GM13976 (cell line): Measurements from ENCODE around the gene NUP210.

Source experiments
- DNase-seq: peaks from one replicate; pipeline ENCODE4 v3.0.0; 2012; ENCODE audit warnings: low spot score
- in situ Hi-C: fragments of 300-500 bp; cut with MboI; formaldehyde crosslinking; loops from one replicate; pipeline ENCODE4 v1.12.0; 2022; ENCODE audit warnings: low sequenced_read_pairs, mixed read lengths, inconsistent platforms; ENCODE audit not compliant: unreplicated experiment
- TF ChIP-seq, protein P1 (sequence below): IDR thresholded peaks from 2 replicates; pipeline ENCODE4 v1.5.1; 2012; ENCODE audit warnings: borderline replicate concordance, mild to moderate bottlenecking; ENCODE audit not compliant: insufficient read depth; ENCODE audit errors: extremely low read depth, missing control alignments, control extremely low read depth

The NUP210 gene

DNA sequence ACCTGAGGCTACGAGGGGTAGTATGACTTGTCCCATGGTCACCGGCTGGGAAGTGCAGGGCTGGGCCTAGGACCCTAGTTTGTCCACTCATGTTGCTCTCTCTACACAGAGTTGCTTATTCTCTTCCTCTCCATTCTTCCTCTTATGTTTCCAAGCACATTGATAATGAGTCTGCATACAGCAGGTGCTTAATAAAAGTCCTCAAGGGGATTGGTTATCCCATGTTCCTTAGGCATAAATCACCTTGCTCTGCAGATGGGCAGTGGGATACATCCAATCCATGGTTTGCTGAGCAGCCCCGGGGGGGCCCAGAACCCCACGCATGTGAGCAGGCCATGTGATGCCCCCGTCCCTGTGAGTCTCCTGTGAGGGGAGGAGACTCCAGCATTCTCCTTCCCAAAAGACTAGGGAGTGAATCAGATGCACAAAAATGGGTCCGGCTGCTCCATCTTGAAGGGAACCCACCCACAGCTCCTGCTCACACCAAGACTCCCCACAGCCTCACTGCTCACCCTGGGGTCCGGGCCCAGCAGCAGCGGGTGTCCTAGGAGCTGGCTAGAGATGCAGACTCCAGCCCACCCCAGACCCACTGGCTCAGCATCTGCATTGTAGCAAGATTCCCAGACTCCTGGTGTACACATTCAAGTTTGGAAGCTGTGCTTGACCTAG is 139.9 kb downstream of the NUP210 start:
- TF ChIP-seq, protein P1, sequence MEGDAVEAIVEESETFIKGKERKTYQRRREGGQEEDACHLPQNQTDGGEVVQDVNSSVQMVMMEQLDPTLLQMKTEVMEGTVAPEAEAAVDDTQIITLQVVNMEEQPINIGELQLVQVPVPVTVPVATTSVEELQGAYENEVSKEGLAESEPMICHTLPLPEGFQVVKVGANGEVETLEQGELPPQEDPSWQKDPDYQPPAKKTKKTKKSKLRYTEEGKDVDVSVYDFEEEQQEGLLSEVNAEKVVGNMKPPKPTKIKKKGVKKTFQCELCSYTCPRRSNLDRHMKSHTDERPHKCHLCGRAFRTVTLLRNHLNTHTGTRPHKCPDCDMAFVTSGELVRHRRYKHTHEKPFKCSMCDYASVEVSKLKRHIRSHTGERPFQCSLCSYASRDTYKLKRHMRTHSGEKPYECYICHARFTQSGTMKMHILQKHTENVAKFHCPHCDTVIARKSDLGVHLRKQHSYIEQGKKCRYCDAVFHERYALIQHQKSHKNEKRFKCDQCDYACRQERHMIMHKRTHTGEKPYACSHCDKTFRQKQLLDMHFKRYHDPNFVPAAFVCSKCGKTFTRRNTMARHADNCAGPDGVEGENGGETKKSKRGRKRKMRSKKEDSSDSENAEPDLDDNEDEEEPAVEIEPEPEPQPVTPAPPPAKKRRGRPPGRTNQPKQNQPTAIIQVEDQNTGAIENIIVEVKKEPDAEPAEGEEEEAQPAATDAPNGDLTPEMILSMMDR = no peak
- in situ Hi-C loops = no loop called here
- no peak for DNase-seq

DNA sequence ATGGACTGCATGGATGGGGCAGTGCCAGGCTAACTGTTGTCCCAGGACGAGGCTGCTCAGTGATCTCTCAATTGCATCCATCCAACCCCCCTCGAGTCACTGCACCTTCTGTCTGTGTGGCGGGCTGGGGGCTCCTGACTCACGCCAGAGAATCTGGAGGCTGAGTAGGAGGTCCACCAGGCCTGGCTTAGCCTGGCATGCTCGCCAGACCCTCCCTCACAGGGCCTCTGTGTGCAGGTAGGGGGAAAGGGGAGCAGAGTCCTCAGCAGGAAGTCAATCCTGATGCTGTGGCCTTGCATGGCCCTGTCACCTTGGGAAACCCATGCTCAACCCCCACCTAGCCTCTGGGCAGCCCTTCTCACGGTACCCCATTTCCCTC is 140.6 kb downstream of the NUP210 start:
- in situ Hi-C loops = no loop called here
- TF ChIP-seq, protein P1 = no peak

DNA sequence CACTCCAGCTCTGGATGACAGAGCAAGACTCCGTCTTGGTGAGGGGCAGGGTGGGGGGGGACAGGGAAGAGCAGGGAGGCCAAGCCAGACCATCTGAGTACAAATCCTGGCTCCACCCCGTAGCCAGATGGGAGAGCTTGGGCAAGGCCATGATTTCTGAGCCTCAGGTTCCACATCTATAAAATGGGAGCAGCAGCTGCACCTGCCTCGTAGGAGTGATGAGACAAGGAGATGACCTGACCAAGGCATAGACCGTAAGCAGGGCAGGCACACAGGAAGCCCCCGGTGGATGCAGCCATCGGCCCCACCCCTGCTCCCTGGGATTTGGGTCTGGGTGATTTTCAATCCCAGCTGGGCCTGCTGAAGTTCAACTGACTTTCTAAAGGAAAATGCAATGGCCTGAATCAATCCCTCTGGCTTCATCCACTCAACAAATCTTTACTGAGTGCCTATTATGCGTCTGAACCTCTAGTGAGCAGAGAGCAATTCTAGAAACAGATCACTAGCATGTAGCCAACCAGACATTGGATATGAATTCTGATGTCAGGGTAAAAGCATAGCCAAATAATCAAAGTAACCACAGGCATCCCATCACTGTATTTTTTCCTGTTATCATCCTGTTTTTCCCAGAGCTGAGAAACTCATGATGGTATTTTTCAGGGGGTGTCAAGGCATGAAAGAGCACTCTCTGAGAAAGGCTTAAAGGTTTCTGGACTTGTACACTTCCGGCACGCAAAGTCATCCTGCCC is 141.2 kb downstream of the NUP210 start:
- TF ChIP-seq, protein P1 = no peak
- no peak for DNase-seq
- in situ Hi-C loops = no loop called here

More for the DNA sequence above, 140.6 kb downstream of the NUP210 start:
- DNase-seq = no peak

DNA sequence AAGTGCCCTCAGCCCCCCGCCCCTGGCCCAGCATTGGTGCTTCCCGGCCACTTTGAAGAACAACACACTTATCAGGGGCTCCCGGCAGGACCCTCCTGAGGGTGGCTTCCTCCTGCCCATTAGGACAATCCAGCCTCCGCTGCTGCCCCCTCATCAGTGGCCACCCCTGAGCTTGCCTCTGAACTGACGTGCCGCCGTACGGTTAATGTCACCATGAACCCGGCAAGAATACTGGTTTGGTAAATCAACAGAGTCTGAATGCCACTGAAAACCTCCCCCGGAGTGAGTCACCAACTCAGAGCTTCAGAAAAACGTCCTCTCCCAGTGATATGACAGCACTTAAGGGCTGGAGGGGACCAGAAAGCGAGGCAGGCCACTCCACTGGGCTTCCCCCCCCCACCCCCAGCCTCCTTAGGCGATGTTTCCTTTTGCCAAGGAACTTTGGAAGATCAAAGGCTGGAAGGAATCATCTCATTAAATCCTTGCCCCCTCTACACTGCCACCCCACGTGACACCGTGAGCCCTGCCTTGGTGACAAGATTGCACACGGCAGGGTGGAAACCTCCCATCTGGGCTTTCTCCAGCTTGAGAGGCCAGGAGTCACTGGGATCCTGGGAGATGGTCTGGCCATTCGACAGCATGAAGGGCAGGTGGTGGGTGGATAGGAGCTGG is 142.1 kb downstream of the NUP210 start:
- no peak for DNase-seq
- in situ Hi-C loops = no loop called here
- TF ChIP-seq, protein P1 = no peak

DNA sequence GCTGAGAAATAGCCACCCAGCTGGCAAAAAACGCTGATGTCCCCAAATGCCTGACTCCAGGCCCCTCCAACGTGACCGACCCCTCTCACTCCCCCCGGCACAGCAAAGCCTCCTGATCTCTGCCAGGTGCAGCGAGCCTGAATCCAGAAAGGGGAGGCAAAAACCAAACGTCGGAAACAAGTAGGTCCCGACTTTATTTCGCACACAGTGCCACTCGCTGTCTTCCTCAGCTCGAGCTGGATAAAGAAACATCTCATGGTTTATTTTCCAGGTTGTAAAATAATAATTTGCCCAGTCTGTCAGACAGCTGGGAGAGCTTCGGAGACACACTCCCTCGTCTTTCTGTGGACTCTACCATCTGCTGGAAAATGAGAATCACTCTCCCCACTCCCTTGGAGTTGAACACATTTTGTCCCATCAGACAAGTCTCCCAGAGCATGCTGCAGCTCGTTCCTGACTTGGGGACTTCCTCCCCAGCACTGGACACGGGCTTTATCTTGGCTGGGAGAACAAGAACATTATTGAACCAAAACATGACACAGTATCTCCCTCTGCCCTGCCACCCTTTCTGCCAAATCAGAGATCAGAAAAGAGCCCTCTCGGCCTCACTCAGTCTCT is 142.8 kb downstream of the NUP210 start:
- DNase-seq = no peak
- in situ Hi-C loops = no loop called here

DNA sequence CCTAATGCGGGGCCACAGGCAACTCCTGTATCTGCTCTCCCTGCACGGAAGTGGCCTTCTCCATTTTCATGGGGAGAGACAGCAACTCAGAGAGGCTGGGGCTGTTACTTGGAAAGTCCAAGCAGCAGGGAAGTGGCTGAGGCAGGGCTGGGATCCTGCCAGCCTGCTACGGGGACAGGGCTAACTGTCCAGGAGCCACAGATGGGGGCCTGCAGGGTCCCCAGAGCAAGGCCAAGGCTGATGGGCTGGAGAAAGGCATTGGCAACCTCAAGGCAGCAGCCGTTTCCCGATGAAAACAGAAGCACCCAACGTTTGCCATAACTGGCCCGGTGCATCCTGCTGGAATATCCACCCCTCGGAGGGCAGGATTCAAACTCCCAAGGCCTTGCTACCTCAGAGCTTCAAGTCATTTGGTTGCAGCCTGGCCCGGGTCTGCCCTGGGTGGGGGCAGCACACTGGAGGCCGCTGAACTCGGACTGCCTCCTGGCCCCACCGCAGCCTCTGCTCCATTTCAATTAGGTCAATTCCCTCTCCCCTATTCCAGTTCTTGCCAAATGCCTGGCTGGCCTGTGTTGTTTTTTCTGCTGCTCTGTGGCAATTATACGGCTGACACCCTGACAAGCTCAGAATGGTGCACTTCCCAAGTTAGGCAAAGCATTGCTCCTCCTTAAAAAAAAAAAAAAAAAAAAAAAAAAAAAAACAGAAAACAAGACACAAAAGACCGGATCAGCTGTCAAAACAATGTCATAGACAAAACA is 143.5 kb downstream of the NUP210 start:
- DNase-seq = no peak
- in situ Hi-C loops = no loop called here
- TF ChIP-seq, protein P1 = no peak

More for the DNA sequence above, 142.8 kb downstream of the NUP210 start:
- TF ChIP-seq, protein P1 = no peak
